ENCODE measurements around the gene NRL. TPM values are rescaled to one million over a fixed set of nuclear protein-coding genes. Genes with fewer than 3 reads are reported as not detected.

NRL gene
- total RNA-seq, 1 experiment from 2014 or later, result 1.3 TPM

DNA sequence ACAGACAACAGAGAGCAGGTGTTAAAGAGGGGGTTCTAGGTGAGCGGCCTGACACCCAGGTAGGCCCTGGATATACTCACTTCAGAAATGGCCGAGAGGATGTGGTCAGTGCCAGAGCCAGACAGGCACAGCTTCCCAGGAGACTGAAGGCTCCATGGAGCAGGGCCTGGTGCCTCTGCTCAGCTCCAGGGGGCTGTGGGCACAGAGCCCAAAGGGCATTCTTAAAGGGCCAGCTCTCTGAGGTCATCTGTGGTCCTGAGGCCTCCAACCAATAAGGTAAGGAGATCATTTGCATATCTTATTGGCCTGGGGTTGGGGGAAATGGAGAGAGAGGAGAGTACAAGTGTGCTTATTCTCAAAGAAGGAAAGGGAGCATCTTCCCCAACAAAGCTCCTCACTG is 30.3 kb downstream of the NRL start:
- DNase-seq (ENCODE audit: low spot score) (no peak), ATAC-seq (no peak)
- peaks cover 26% of the 10 kb centered on the region for H3K27me3 Mint-ChIP-seq (ENCODE audit: low read depth)
- CTCF ChIA-PET, result interaction anchor here (1.2 to 2.7 kb wide), 3 partner anchors 24 to 77 kb away, joined by 3 to 17 read pairs (median 7); partner anchors contain the start of gene IRF9
- POLR2A ChIA-PET, result no interaction called here
- H3K4me3 Mint-ChIP-seq, result no peak overlapping the region
- peaks cover 21% of the 10 kb centered on the region for H3K4me1 Mint-ChIP-seq
- H3K36me3 Mint-ChIP-seq, result no peaks in the 10 kb centered on the region
- no peaks in the 10 kb centered on the region for H3K9me3 Mint-ChIP-seq
- no peak overlapping the region for H3K27ac Mint-ChIP-seq
- TF ChIP-seq, protein P1, sequence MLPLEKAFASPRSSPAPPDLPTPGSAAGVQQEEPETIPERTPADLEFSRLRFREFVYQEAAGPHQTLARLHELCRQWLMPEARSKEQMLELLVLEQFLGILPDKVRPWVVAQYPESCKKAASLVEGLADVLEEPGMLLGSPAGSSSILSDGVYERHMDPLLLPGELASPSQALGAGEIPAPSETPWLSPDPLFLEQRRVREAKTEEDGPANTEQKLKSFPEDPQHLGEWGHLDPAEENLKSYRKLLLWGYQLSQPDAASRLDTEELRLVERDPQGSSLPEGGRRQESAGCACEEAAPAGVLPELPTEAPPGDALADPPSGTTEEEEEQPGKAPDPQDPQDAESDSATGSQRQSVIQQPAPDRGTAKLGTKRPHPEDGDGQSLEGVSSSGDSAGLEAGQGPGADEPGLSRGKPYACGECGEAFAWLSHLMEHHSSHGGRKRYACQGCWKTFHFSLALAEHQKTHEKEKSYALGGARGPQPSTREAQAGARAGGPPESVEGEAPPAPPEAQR (CRISPR knock-in tag; IDR thresholded peaks at IDR 0.05), result no peak
- TF ChIP-seq, protein P2, sequence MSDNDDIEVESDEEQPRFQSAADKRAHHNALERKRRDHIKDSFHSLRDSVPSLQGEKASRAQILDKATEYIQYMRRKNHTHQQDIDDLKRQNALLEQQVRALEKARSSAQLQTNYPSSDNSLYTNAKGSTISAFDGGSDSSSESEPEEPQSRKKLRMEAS (CRISPR knock-in tag; IDR thresholded peaks at IDR 0.05), result no peak
- TF ChIP-seq RELA (CRISPR knock-in tag; IDR thresholded peaks at IDR 0.05; ENCODE audit: borderline replicate concordance) (no peak), FOXP1 (CRISPR knock-in tag; IDR thresholded peaks at IDR 0.05; ENCODE audit: borderline replicate concordance) (no peak), ELF4 (CRISPR knock-in tag; IDR thresholded peaks at IDR 0.05; ENCODE audit: low read depth) (no peak), KAT7 (CRISPR knock-in tag; IDR thresholded peaks at IDR 0.05; ENCODE audit: borderline replicate concordance) (no peak), ZNF138 (CRISPR knock-in tag; conservative IDR thresholded peaks at IDR 0.05) (no peak), EMX1 (CRISPR knock-in tag; IDR thresholded peaks at IDR 0.05) (no peak)
- TF ChIP-seq, protein P3, sequence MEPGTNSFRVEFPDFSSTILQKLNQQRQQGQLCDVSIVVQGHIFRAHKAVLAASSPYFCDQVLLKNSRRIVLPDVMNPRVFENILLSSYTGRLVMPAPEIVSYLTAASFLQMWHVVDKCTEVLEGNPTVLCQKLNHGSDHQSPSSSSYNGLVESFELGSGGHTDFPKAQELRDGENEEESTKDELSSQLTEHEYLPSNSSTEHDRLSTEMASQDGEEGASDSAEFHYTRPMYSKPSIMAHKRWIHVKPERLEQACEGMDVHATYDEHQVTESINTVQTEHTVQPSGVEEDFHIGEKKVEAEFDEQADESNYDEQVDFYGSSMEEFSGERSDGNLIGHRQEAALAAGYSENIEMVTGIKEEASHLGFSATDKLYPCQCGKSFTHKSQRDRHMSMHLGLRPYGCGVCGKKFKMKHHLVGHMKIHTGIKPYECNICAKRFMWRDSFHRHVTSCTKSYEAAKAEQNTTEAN (CRISPR knock-in tag; IDR thresholded peaks at IDR 0.05), result no peak
- TF ChIP-seq, protein P4, sequence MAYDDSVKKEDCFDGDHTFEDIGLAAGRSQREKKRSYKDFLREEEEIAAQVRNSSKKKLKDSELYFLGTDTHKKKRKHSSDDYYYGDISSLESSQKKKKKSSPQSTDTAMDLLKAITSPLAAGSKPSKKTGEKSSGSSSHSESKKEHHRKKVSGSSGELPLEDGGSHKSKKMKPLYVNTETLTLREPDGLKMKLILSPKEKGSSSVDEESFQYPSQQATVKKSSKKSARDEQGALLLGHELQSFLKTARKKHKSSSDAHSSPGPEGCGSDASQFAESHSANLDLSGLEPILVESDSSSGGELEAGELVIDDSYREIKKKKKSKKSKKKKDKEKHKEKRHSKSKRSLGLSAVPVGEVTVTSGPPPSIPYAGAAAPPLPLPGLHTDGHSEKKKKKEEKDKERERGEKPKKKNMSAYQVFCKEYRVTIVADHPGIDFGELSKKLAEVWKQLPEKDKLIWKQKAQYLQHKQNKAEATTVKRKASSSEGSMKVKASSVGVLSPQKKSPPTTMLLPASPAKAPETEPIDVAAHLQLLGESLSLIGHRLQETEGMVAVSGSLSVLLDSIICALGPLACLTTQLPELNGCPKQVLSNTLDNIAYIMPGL (CRISPR knock-in tag; IDR thresholded peaks at IDR 0.05), result no peak
- TF ChIP-seq, protein P5, sequence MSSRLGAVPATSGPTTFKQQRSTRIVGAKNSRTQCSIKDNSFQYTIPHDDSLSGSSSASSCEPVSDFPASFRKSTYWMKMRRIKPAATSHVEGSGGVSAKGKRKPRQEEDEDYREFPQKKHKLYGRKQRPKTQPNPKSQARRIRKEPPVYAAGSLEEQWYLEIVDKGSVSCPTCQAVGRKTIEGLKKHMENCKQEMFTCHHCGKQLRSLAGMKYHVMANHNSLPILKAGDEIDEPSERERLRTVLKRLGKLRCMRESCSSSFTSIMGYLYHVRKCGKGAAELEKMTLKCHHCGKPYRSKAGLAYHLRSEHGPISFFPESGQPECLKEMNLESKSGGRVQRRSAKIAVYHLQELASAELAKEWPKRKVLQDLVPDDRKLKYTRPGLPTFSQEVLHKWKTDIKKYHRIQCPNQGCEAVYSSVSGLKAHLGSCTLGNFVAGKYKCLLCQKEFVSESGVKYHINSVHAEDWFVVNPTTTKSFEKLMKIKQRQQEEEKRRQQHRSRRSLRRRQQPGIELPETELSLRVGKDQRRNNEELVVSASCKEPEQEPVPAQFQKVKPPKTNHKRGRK (CRISPR knock-in tag; IDR thresholded peaks at IDR 0.05; ENCODE audit: borderline replicate concordance), result no peak
- TF ChIP-seq, protein P6, sequence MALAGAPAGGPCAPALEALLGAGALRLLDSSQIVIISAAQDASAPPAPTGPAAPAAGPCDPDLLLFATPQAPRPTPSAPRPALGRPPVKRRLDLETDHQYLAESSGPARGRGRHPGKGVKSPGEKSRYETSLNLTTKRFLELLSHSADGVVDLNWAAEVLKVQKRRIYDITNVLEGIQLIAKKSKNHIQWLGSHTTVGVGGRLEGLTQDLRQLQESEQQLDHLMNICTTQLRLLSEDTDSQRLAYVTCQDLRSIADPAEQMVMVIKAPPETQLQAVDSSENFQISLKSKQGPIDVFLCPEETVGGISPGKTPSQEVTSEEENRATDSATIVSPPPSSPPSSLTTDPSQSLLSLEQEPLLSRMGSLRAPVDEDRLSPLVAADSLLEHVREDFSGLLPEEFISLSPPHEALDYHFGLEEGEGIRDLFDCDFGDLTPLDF (CRISPR knock-in tag; IDR thresholded peaks at IDR 0.05), result no peak
- TF ChIP-seq, protein P7, sequence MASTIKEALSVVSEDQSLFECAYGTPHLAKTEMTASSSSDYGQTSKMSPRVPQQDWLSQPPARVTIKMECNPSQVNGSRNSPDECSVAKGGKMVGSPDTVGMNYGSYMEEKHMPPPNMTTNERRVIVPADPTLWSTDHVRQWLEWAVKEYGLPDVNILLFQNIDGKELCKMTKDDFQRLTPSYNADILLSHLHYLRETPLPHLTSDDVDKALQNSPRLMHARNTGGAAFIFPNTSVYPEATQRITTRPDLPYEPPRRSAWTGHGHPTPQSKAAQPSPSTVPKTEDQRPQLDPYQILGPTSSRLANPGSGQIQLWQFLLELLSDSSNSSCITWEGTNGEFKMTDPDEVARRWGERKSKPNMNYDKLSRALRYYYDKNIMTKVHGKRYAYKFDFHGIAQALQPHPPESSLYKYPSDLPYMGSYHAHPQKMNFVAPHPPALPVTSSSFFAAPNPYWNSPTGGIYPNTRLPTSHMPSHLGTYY (CRISPR knock-in tag; IDR thresholded peaks at IDR 0.05), result no peak

DNA sequence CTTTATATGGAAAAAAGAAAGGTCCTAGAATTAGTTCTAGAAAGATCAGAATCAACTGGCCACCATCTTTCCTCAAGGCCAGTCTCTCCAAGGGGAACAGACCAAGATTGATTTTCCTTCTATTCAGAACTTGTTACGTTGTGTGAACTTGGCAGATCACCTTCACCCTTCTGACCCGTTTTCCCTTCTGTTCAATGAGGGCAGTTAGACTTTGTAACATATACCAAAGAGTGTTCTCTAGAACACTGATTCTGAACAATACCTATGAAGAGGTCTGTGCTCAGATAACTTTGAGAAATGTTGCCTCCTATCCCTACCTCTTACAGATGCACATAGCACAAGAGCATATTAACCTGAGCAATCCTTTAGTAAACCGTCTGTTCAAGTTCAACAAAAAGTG is 31.3 kb downstream of the NRL start:
- Mint-ChIP-seq H3K4me1 (peaks cover 27% of the 10 kb centered on the region), H3K27ac (no peak overlapping the region), H3K27me3 (ENCODE audit: low read depth) (peaks cover 26% of the 10 kb centered on the region), H3K4me3 (no peak overlapping the region), H3K9me3 (no peaks in the 10 kb centered on the region), H3K36me3 (no peaks in the 10 kb centered on the region)
- no peak for ATAC-seq
- TF ChIP-seq, protein P8, sequence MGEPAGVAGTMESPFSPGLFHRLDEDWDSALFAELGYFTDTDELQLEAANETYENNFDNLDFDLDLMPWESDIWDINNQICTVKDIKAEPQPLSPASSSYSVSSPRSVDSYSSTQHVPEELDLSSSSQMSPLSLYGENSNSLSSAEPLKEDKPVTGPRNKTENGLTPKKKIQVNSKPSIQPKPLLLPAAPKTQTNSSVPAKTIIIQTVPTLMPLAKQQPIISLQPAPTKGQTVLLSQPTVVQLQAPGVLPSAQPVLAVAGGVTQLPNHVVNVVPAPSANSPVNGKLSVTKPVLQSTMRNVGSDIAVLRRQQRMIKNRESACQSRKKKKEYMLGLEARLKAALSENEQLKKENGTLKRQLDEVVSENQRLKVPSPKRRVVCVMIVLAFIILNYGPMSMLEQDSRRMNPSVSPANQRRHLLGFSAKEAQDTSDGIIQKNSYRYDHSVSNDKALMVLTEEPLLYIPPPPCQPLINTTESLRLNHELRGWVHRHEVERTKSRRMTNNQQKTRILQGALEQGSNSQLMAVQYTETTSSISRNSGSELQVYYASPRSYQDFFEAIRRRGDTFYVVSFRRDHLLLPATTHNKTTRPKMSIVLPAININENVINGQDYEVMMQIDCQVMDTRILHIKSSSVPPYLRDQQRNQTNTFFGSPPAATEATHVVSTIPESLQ (CRISPR knock-in tag; IDR thresholded peaks at IDR 0.05), result no peak
- TF ChIP-seq NR2C2 (CRISPR knock-in tag; IDR thresholded peaks at IDR 0.05) (no peak), SMAD4 (CRISPR knock-in tag; IDR thresholded peaks at IDR 0.05) (no peak), NFE2L1 (CRISPR knock-in tag; IDR thresholded peaks at IDR 0.05) (no peak), FOXJ3 (CRISPR knock-in tag; IDR thresholded peaks at IDR 0.05; ENCODE audit: borderline replicate concordance) (no peak)
- TF ChIP-seq, protein P9, sequence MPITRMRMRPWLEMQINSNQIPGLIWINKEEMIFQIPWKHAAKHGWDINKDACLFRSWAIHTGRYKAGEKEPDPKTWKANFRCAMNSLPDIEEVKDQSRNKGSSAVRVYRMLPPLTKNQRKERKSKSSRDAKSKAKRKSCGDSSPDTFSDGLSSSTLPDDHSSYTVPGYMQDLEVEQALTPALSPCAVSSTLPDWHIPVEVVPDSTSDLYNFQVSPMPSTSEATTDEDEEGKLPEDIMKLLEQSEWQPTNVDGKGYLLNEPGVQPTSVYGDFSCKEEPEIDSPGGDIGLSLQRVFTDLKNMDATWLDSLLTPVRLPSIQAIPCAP (CRISPR knock-in tag; IDR thresholded peaks at IDR 0.05), result no peak
- CTCF ChIA-PET, result no interaction called here
- POLR2A ChIA-PET, result interaction anchor here (2.9 to 4.4 kb wide), 2 partner anchors 9 to 63 kb away, joined by 9 to 67 read pairs; partner anchors contain the start of genes PCK2 and PSME2
- DNase-seq (ENCODE audit: low spot score), result no peak
